ENCODE data around the gene CDR2. TPM values are rescaled to one million over a fixed set of nuclear protein-coding genes. Genes with fewer than 3 reads are reported as not detected.

CDR2 gene
- total and polyA plus RNA-seq, 2 of the 13 experiments (the other 11 are each of a cell fraction or from before 2014, with no cell fraction given), result 59.0 to 78.9 TPM

DNA sequence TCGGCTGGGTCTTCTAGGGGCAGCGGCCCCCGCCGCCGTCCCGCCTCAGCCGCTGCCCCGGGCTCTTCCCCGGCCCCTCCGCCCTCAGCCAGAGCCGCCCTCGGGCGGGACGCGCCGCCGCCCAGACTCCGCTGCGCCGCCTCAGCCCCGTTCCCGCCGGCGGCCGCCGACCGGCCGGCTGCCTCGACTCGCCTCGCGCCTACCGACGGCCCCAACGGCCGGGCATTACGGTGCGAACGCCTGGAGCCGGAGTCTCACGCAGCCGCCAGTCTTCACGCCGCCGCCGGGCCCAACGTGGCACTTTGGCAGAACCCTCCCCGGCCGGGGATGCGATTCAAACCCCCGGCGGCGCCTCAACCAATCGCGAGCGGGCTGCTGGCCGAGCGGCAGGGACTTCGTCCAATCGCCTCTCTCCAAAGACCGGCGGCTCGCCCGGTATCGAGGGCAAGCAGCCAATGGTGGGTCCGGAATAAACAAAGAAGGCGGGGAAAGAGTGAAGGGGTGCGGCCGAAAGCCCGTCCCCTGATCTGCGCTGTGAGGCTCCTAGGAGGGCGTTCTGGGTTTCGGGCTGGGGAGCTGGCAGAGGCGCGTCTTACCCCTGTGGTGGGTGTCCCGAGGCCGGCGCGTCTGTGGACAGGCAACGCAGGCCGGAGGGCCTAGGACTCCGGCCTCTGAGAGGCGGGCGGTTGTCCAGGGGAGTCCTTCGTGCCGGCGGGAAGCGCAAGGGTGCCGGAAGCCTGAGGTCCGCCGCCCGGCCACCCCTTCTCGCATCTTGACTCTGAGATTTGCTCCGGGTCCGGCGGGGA, at the start of gene CDR2 (continued):
- TF ChIP-seq ZNF251 (CRISPR knock-in tag; IDR thresholded peaks at IDR 0.05) (no peak; the same call in 1 of the 2 replicates), AGO2 (optimal IDR thresholded peaks at IDR 0.05; ENCODE audit: low read depth, low read length) (peak; percentile 86), SIX4 (CRISPR knock-in tag; IDR thresholded peaks at IDR 0.05) (no peak), ZNF274 (CRISPR knock-in tag; IDR thresholded peaks at IDR 0.05) (peak; percentile 84; the same call in 1 of the 2 replicates), PHF20 (CRISPR knock-in tag; IDR thresholded peaks at IDR 0.05) (peak; percentile 55; the same call in 1 of the 2 replicates), DDIT3 (CRISPR knock-in tag; IDR thresholded peaks at IDR 0.05) (no peak), NFIC (IDR thresholded peaks at IDR 0.05; ENCODE audit: low read length) (no peak), MNT (IDR thresholded peaks at IDR 0.05) (peak; percentile 58)
- TF ChIP-seq, protein P1, sequence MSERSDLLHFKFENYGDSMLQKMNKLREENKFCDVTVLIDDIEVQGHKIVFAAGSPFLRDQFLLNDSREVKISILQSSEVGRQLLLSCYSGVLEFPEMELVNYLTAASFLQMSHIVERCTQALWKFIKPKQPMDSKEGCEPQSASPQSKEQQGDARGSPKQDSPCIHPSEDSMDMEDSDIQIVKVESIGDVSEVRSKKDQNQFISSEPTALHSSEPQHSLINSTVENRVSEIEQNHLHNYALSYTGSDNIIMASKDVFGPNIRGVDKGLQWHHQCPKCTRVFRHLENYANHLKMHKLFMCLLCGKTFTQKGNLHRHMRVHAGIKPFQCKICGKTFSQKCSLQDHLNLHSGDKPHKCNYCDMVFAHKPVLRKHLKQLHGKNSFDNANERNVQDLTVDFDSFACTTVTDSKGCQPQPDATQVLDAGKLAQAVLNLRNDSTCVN (CRISPR knock-in tag; IDR thresholded peaks at IDR 0.05; ENCODE audit: borderline replicate concordance), result peak; percentile 70
- TF ChIP-seq, protein P2, sequence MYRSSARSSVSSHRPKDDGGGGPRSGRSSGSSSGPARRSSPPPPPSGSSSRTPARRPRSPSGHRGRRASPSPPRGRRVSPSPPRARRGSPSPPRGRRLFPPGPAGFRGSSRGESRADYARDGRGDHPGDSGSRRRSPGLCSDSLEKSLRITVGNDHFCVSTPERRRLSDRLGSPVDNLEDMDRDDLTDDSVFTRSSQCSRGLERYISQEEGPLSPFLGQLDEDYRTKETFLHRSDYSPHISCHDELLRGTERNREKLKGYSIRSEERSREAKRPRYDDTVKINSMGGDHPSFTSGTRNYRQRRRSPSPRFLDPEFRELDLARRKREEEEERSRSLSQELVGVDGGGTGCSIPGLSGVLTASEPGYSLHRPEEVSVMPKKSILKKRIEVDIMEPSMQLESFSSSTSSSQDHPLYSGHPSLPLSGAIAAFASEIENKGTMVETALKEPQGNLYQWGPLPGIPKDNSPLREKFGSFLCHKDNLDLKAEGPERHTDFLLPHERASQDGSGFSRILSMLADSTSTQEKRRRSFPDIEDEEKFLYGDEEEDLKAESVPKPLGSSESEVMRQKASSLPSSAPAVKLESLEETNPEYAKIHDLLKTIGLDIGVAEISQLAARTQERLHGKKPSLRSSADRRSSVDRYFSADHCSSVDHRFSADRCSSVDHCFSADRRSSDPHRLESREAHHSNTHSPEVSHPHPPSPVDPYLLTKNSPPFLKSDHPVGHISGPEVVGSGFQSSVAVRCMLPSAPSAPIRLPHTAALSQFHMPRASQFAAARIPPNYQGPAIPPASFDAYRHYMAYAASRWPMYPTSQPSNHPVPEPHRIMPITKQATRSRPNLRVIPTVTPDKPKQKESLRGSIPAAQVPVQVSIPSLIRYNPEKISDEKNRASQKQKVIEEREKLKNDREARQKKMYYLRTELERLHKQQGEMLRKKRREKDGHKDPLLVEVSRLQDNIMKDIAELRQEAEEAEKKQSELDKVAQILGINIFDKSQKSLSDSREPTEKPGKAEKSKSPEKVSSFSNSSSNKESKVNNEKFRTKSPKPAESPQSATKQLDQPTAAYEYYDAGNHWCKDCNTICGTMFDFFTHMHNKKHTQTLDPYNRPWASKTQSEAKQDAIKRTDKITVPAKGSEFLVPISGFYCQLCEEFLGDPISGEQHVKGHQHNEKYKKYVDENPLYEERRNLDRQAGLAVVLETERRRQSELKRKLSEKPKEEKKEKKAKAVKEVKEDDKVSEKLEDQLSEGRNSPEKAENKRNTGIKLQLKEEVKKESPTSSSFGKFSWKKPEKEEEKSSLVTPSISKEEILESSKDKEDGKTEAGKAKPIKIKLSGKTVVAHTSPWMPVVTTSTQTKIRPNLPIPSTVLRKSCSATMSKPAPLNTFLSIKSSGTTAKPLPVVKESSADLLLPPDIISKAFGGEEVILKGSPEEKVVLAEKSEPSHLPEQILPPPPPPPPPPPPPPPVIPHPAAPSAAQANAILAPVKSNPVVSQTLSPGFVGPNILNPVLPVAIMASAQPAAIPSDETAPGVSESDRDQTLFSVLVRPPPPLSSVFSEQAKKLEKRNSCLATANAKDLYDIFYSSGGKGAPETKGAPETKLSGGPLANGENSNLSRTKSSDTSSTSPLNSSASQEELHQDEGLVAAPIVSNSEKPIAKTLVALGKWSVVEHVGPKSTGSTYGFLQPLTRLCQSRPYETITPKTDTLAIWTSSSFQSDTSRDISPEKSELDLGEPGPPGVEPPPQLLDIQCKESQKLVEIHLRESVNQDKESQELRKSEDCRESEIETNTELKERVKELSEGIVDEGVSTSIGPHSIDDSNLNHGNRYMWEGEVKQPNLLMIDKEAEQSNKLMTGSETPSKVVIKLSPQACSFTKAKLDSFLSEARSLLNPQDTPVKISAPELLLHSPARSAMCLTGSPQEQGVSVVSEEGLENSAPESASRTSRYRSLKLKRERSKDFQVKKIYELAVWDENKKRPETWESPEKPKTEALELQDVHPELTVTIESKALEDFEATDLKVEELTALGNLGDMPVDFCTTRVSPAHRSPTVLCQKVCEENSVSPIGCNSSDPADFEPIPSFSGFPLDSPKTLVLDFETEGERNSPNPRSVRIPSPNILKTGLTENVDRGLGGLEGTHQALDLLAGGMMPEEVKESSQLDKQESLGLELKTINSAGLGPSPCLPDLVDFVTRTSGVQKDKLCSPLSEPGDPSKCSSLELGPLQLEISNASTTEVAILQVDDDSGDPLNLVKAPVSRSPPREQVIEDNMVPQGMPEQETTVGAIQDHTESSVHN (CRISPR knock-in tag; IDR thresholded peaks at IDR 0.05), result peak; percentile 25; the same call in 1 of the 2 replicates
- TF ChIP-seq, protein P3, sequence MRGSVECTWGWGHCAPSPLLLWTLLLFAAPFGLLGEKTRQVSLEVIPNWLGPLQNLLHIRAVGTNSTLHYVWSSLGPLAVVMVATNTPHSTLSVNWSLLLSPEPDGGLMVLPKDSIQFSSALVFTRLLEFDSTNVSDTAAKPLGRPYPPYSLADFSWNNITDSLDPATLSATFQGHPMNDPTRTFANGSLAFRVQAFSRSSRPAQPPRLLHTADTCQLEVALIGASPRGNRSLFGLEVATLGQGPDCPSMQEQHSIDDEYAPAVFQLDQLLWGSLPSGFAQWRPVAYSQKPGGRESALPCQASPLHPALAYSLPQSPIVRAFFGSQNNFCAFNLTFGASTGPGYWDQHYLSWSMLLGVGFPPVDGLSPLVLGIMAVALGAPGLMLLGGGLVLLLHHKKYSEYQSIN (CRISPR knock-in tag; IDR thresholded peaks at IDR 0.05; ENCODE audit: borderline replicate concordance), result no peak
- TF ChIP-seq, protein P4, sequence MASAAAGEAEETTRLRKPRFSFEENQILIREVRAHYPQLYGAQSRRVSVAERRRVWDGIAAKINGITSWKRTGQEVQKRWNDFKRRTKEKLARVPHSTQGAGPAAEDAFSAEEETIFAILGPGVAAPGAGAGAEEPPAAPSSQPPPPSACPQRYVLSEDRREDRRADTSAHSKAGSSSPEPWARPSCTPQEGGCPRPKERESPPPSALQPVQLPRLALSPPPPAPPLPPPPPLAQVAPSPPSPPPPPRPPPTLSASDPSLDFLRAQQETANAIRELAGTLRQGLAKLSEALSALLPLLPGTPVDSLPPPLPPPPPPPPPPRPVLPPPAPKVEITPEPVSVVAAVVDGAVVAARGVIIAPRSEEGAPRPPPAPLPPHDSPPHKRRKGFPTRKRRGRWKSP (CRISPR knock-in tag; IDR thresholded peaks at IDR 0.05), result peak; percentile 83; the same call in 1 of the 2 replicates
- TF ChIP-seq, protein P5, sequence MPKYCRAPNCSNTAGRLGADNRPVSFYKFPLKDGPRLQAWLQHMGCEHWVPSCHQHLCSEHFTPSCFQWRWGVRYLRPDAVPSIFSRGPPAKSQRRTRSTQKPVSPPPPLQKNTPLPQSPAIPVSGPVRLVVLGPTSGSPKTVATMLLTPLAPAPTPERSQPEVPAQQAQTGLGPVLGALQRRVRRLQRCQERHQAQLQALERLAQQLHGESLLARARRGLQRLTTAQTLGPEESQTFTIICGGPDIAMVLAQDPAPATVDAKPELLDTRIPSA (CRISPR knock-in tag; IDR thresholded peaks at IDR 0.05; ENCODE audit: borderline replicate concordance), result no peak

All from HepG2 (cell line).